HCT116 (cell line): ENCODE measurements around the gene ACAN. TPM values are rescaled to one million over a fixed set of nuclear protein-coding genes. Genes with fewer than 3 reads are reported as not detected.

Source experiments
- ATAC-seq: fragments of 200-7000 bp; cut with Tn5 transposase; 2 replicates; pipeline ENCODE4 v1.9.1; 2020; ENCODE audit warnings: mild to moderate bottlenecking, moderate library complexity
- BruUV-seq: library from RNA; stranded (reverse); fragments of 400-500 nt; replicated peaks from 2 replicates; lab custom pipeline; 2021; lab: Mats Ljungman, UMichigan
- CTCF ChIA-PET: fragments of 300-600 bp; sonication (Branson Sonifier 250); formaldehyde crosslinking; loops from one replicate; lab custom pipeline; 2021; ENCODE audit warnings: antibody characterized with exemption; lab: Charles Lee
- POLR2A ChIA-PET: fragments of 300-600, 350-600 bp; sonication (Branson Sonifier 250); formaldehyde crosslinking; loops from one replicate; lab custom pipeline; 2021; ENCODE audit warnings: antibody characterized with exemption; lab: Charles Lee
- RAD21 ChIA-PET, 2 experiments: fragments of 300-600 bp; sonication (Branson Sonifier 250); formaldehyde crosslinking; loops; one replicate each; lab custom pipeline; 2023; ENCODE audit warnings: low total read pairs in 2 of 2; ENCODE audit not compliant: uncharacterized antibody in 2 of 2, unreplicated experiment in 2 of 2, low non-redundant PET in 1 of 2; lab: Charles Lee
- DNase-seq: peaks from one replicate; pipeline ENCODE4 v3.0.0-alpha.2; 2010; ENCODE audit warnings: low read depth, low spot score
- H2AFZ ChIP-seq: fragments of 200-600 bp; shearing (Covaris generic), sonication (generic); 2 replicates; pipeline ENCODE4 v1.6.1; 2017; ENCODE audit warnings: low read depth, mixed run types, mixed read lengths, antibody characterized with exemption, low read length; ENCODE audit not compliant: poor library complexity, severe bottlenecking
- H3K27ac ChIP-seq: 2 replicates; pipeline ENCODE4 v1.5.1; 2012; ENCODE audit warnings: low read depth, low read length
- H3K27me3 ChIP-seq: fragments of 200-600 bp; sonication (generic); 2 replicates; pipeline ENCODE4 v1.6.1; 2016; ENCODE audit warnings: mixed run types, low read length, mixed read lengths; ENCODE audit not compliant: insufficient read depth
- H3K36me3 ChIP-seq, 2 experiments: fragments of 200-500 bp in 1 of 2; fragments of 200-600 bp in 1 of 2; sonication (Bioruptor generic) in 1 of 2; sonication (generic) in 1 of 2; 2 replicates each; pipeline versions ENCODE4 v1.5.1 to v1.6.1; 2014 to 2016; ENCODE audit warnings: low read length in 2 of 2, inconsistent platforms in 1 of 2, mixed read lengths in 1 of 2, mixed run types in 1 of 2; ENCODE audit not compliant: insufficient read depth in 2 of 2, control insufficient read depth in 1 of 2
- H3K4me1 ChIP-seq, 2 experiments: fragments of 200-600 bp in 1 of 2; sonication (generic) in 1 of 2; 2 replicates each; pipeline versions ENCODE4 v1.5.1 to v1.6.1; 2012 to 2017; ENCODE audit warnings: low read length in 2 of 2, inconsistent platforms in 1 of 2, mild to moderate bottlenecking in 1 of 2, mixed read lengths in 1 of 2, mixed run types in 1 of 2, moderate library complexity in 1 of 2; ENCODE audit not compliant: insufficient read depth in 2 of 2, control insufficient read depth in 1 of 2
- H3K4me2 ChIP-seq: fragments of 200-600 bp; sonication (generic); 2 replicates; pipeline ENCODE4 v1.6.1; 2017; ENCODE audit warnings: mixed run types, low read length, mixed read lengths
- H3K4me3 ChIP-seq, 2 experiments: fragments of 200-600 bp in 1 of 2; sonication (generic) in 1 of 2; replicated peaks in 1 of 2; 2 replicates each; pipeline ENCODE4 v1.5.1; 2011 to 2016; ENCODE audit warnings: low read length in 2 of 2, control low read depth in 1 of 2, low read depth in 1 of 2, mild to moderate bottlenecking in 1 of 2, mixed read lengths in 1 of 2, mixed run types in 1 of 2
- H3K79me2 ChIP-seq: fragments of 200-600 bp; sonication (generic); 2 replicates; pipeline ENCODE4 v1.6.1; 2017; ENCODE audit warnings: mild to moderate bottlenecking, mixed run types, low read length, moderate library complexity, mixed read lengths; ENCODE audit not compliant: insufficient read depth
- H3K9ac ChIP-seq: fragments of 200-600 bp; sonication (generic); 2 replicates; pipeline ENCODE4 v1.6.1; 2016; ENCODE audit warnings: low read length, mixed read lengths
- H3K9me2 ChIP-seq: fragments of 200-600 bp; sonication (generic), shearing (Covaris generic); 2 replicates; pipeline ENCODE4 v1.6.1; 2017; ENCODE audit warnings: mixed run types, mild to moderate bottlenecking, moderate library complexity; ENCODE audit not compliant: insufficient read depth
- H3K9me3 ChIP-seq, 2 experiments: fragments of 200-500 bp in 1 of 2; fragments of 200-600 bp in 1 of 2; sonication (Bioruptor generic) in 1 of 2; sonication (generic) in 1 of 2; 2 replicates each; pipeline ENCODE4 v1.6.1; 2014 to 2017; ENCODE audit warnings: low read length in 2 of 2, mixed read lengths in 2 of 2, inconsistent platforms in 1 of 2, low read depth in 1 of 2, mild to moderate bottlenecking in 1 of 2, mixed run types in 1 of 2, moderate library complexity in 1 of 2; ENCODE audit not compliant: control insufficient read depth in 1 of 2, insufficient read depth in 1 of 2
- H4K20me1 ChIP-seq: fragments of 200-600 bp; sonication (generic), shearing (Covaris generic); 2 replicates; pipeline ENCODE4 v1.6.1; 2017; ENCODE audit warnings: mixed run types, mild to moderate bottlenecking, moderate library complexity; ENCODE audit not compliant: insufficient read depth
- EGR1 ChIP-seq: IDR thresholded peaks from 2 replicates; pipeline ENCODE4 v1.6.1; 2012; ENCODE audit warnings: low read depth
- EZH2 ChIP-seq: fragments of 200-600 bp; sonication (generic); IDR thresholded peaks from 2 replicates; pipeline ENCODE4 v1.6.1; 2017; ENCODE audit warnings: antibody characterized with exemption, mixed run types
- FOSL1 ChIP-seq: IDR thresholded peaks from 2 replicates; pipeline ENCODE4 v1.6.1; 2012; ENCODE audit warnings: low read depth
- JUND ChIP-seq: IDR thresholded peaks from 2 replicates; pipeline ENCODE4 v1.6.1; 2012
- POLR2A ChIP-seq: IDR thresholded peaks from 2 replicates; pipeline ENCODE4 v1.7.0; 2011; ENCODE audit warnings: borderline replicate concordance; ENCODE audit not compliant: insufficient read depth, insufficient read length; ENCODE audit errors: extremely low read depth
- RAD21 ChIP-seq: IDR thresholded peaks from 2 replicates; pipeline ENCODE4 v1.6.1; 2012; ENCODE audit warnings: low read depth, mild to moderate bottlenecking
- SIN3A ChIP-seq: IDR thresholded peaks from 2 replicates; pipeline ENCODE4 v1.6.1; 2012; ENCODE audit warnings: low read depth
- SP1 ChIP-seq: IDR thresholded peaks from 2 replicates; pipeline ENCODE4 v1.6.1; 2012; ENCODE audit warnings: low read depth
- ZFX ChIP-seq: fragments of 450-650 bp; IDR thresholded peaks from 2 replicates; pipeline ENCODE4 v1.6.1; 2017
- intact Hi-C: fragments of 100-400 bp; cut with micrococcal nuclease; formaldehyde crosslinking; loops from 2 replicates; pipeline ENCODE4 v1.10.0; 2022
- total RNA-seq: library from RNA; stranded (reverse); gene quantifications from one replicate; pipeline ENCODE4 v1.2.1, GENCODE V29; 2021; ENCODE audit not compliant: unreplicated experiment
- TF ChIP-seq, protein P1 (sequence below), 3 experiments: fragments of 200-600 bp in 1 of 3; sonication (generic) in 1 of 3; IDR thresholded peaks in 2 of 3; conservative IDR thresholded peaks in 1 of 3; 2 replicates each; pipeline ENCODE4 v1.5.1; 2012 to 2017; ENCODE audit warnings: low read depth in 2 of 3, low read length in 2 of 3, antibody characterized with exemption in 1 of 3, borderline replicate concordance in 1 of 3, control low read depth in 1 of 3, mild to moderate bottlenecking in 1 of 3, mixed read lengths in 1 of 3, mixed run types in 1 of 3, moderate library complexity in 1 of 3; ENCODE audit not compliant: insufficient read depth in 1 of 3
- TF ChIP-seq, protein P2 (sequence below): IDR thresholded peaks from 2 replicates; pipeline ENCODE4 v1.6.1; 2011; ENCODE audit warnings: mild to moderate bottlenecking, low read length, moderate library complexity; ENCODE audit not compliant: insufficient replicate concordance; ENCODE audit errors: extremely low read depth

The ACAN gene
- total RNA-seq, 1 experiment from 2014 or later, result not detected

DNA sequence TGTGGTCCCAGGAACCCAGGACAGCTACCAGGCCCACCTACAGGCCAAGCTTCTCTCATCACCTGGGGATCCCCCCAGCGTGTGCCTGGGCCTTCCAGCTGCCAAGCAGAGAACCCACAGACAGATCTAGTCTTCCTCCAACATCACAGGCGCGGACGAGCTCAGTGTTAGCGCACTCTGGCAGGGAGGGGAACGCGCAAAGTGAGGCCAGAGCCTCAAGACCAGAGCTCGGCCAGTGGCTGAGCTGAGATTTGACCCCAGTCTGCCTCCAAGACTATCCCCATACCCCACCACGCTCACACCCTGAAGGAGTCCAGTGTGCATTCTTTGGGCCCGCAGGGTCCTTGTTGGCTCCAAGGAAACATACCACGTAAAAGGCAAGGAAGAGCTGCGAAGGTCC lies 104.9 kb downstream of the ACAN start:
- Histone ChIP-seq H3K9me3 (no peaks in the 10 kb centered on the region), H2AFZ (no peak overlapping the region), H3K36me3 (0 out of 4 replicates have a peak, but pooled peaks cover 0 to 2% of the 10 kb centered on the region in 2 experiments), H3K27me3 (no peaks in the 10 kb centered on the region), H3K4me2 (no peak overlapping the region), H3K4me1 (peaks cover 15 to 43% of the 10 kb centered on the region in 2 experiments), H3K27ac (no peak overlapping the region), H4K20me1 (no peaks in the 10 kb centered on the region), H3K4me3 (no peak overlapping the region), H3K79me2 (0 out of 2 replicates have a peak, but pooled peaks cover 6% of the 10 kb centered on the region), H3K9ac (no peak overlapping the region), H3K9me2 (no peaks in the 10 kb centered on the region)
- intact Hi-C loops, result no loop called here
- DNase-seq, result no peak
- no TSS peak for BruUV-seq
- POLR2A ChIA-PET, result no interaction called here
- CTCF ChIA-PET, result no interaction called here
- RAD21 ChIA-PET, result interaction anchor here in 1 of 2 experiments (0.5 kb wide), 1 partner anchor 105 kb away, joined by 3 read pairs; no protein-coding TSS in a partner anchor
- TF ChIP-seq JUND (no peak), POLR2A (no peak), SP1 (no peak), RAD21 (no peak), SIN3A (no peak), EGR1 (no peak), ZFX (no peak), EZH2 (no peak), FOSL1 (no peak)
- TF ChIP-seq, protein P1, sequence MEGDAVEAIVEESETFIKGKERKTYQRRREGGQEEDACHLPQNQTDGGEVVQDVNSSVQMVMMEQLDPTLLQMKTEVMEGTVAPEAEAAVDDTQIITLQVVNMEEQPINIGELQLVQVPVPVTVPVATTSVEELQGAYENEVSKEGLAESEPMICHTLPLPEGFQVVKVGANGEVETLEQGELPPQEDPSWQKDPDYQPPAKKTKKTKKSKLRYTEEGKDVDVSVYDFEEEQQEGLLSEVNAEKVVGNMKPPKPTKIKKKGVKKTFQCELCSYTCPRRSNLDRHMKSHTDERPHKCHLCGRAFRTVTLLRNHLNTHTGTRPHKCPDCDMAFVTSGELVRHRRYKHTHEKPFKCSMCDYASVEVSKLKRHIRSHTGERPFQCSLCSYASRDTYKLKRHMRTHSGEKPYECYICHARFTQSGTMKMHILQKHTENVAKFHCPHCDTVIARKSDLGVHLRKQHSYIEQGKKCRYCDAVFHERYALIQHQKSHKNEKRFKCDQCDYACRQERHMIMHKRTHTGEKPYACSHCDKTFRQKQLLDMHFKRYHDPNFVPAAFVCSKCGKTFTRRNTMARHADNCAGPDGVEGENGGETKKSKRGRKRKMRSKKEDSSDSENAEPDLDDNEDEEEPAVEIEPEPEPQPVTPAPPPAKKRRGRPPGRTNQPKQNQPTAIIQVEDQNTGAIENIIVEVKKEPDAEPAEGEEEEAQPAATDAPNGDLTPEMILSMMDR (IDR thresholded peaks at IDR 0.05 in 2 of 3, conservative IDR thresholded peaks at IDR 0.05 in 1 of 3; ENCODE audit: borderline replicate concordance in 1 of 3, insufficient read depth in 1 of 3, low read depth in 2 of 3, low read length in 2 of 3), result no peak
- TF ChIP-seq, protein P2, sequence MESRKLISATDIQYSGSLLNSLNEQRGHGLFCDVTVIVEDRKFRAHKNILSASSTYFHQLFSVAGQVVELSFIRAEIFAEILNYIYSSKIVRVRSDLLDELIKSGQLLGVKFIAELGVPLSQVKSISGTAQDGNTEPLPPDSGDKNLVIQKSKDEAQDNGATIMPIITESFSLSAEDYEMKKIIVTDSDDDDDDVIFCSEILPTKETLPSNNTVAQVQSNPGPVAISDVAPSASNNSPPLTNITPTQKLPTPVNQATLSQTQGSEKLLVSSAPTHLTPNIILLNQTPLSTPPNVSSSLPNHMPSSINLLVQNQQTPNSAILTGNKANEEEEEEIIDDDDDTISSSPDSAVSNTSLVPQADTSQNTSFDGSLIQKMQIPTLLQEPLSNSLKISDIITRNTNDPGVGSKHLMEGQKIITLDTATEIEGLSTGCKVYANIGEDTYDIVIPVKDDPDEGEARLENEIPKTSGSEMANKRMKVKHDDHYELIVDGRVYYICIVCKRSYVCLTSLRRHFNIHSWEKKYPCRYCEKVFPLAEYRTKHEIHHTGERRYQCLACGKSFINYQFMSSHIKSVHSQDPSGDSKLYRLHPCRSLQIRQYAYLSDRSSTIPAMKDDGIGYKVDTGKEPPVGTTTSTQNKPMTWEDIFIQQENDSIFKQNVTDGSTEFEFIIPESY, result no peak
- ATAC-seq, result no peak
